NCI-H2227 treated with DMSO at 0.1 percent for 48 hours (cell line): ENCODE measurements around the gene UHRF1.
"Not testable (repeated sequence)": the region's sequence is repeated elsewhere in the genome, so short reads cannot be mapped to it uniquely, and the experiment has no call there.

Experiments
- DNase-seq: peaks from one replicate; lab custom pipeline; 2025; lab: John Stamatoyannopoulos, UW

Gene UHRF1

GRCh38 chr19:4971816-4972495 is 62.7 kb downstream of the UHRF1 start:
- DNase-seq = no peak

- DNase-seq = no peak
Observed at GRCh38 chr19:4972509-4973230, 63.4 kb downstream of the UHRF1 start.

GRCh38 chr19:4974880-4975469 is 65.7 kb downstream of the UHRF1 start:
- DNase-seq = no peak

- DNase-seq = not testable (repeated sequence)
Observed at GRCh38 chr19:4975601-4976000, 66.3 kb downstream of the UHRF1 start.

- DNase-seq = no peak
Observed at GRCh38 chr19:4976401-4977298, 67.3 kb downstream of the UHRF1 start.

- DNase-seq = no peak
Observed at GRCh38 chr19:4977299-4978174, 68.2 kb downstream of the UHRF1 start.

- DNase-seq = no peak
Observed at GRCh38 chr19:4979211-4979807, 70.0 kb downstream of the UHRF1 start.

- DNase-seq = no peak
Observed at GRCh38 chr19:4980067-4980466, 70.8 kb downstream of the UHRF1 start.

- no peak for DNase-seq
Observed at GRCh38 chr19:4980838-4981680, 71.8 kb downstream of the UHRF1 start.

GRCh38 chr19:4981681-4981958 is 72.3 kb downstream of the UHRF1 start:
- no peak for DNase-seq

- no peak for DNase-seq
Observed at GRCh38 chr19:4983346-4984105, 74.2 kb downstream of the UHRF1 start.

- DNase-seq = no peak
Observed at GRCh38 chr19:4984106-4984380, 74.7 kb downstream of the UHRF1 start.

- DNase-seq = no peak
Observed at GRCh38 chr19:4984438-4984990, 75.2 kb downstream of the UHRF1 start.

GRCh38 chr19:4985551-4985991 is 76.3 kb downstream of the UHRF1 start:
- DNase-seq = no peak

- DNase-seq = no peak
Observed at GRCh38 chr19:4986056-4986455, 76.8 kb downstream of the UHRF1 start.

- no peak for DNase-seq
Observed at GRCh38 chr19:4986471-4986891, 77.2 kb downstream of the UHRF1 start.

GRCh38 chr19:4987256-4987655 is 78.0 kb downstream of the UHRF1 start:
- DNase-seq = no peak

GRCh38 chr19:4987692-4988370 is 78.5 kb downstream of the UHRF1 start:
- DNase-seq = no peak
